HG03139 (cell line): ENCODE measurements around the gene IRF9.

Source experiments
- ATAC-seq: cut with Tn5 transposase; IDR thresholded peaks from one replicate; pipeline ENCODE4 v1.9.1; 2021; ENCODE audit not compliant: unreplicated experiment

Gene IRF9

GRCh38 chr14:24131549-24131966 lies 29.5 kb upstream of the IRF9 start:
- no peak for ATAC-seq

GRCh38 chr14:24132061-24132685 lies 28.9 kb upstream of the IRF9 start:
- no peak for ATAC-seq

- ATAC-seq: no peak
Observed at GRCh38 chr14:24132976-24133375, 28.1 kb upstream of the IRF9 start.

- no peak for ATAC-seq
Observed at GRCh38 chr14:24133735-24134134, 27.3 kb upstream of the IRF9 start.

GRCh38 chr14:24135584-24135833 lies 25.6 kb upstream of the IRF9 start:
- ATAC-seq: no peak

GRCh38 chr14:24135834-24136683 lies 25.0 kb upstream of the IRF9 start, which contains the start of gene PSME1:
PSME1 (plus strand) TSS chr14:24136194; CDS start chr14:24136263, 69 bp downstream.
- ATAC-seq: peak; percentile 78

- ATAC-seq: no peak
Observed at GRCh38 chr14:24136684-24137528, 24.2 kb upstream of the IRF9 start.

- no peak for ATAC-seq
Observed at GRCh38 chr14:24137529-24138395, 23.3 kb upstream of the IRF9 start.

- no peak for ATAC-seq
Observed at GRCh38 chr14:24138396-24139271, 22.4 kb upstream of the IRF9 start.

GRCh38 chr14:24139272-24139934 lies 21.7 kb upstream of the IRF9 start:
- no peak for ATAC-seq

- peak; percentile 75 for ATAC-seq
Observed at GRCh38 chr14:24141097-24141880, 19.8 kb upstream of the IRF9 start, which contains the start of gene EMC9. EMC9 (minus strand) TSS chr14:24141591; CDS start chr14:24141304, 287 bp downstream.

GRCh38 chr14:24143511-24143910 lies 17.6 kb upstream of the IRF9 start:
- no peak for ATAC-seq

GRCh38 chr14:24144451-24144850 lies 16.6 kb upstream of the IRF9 start:
- no peak for ATAC-seq

GRCh38 chr14:24145219-24145618 lies 15.8 kb upstream of the IRF9 start:
- ATAC-seq: no peak

GRCh38 chr14:24145690-24146452 lies 15.2 kb upstream of the IRF9 start:
- ATAC-seq: no peak

- peak; percentile 50 for ATAC-seq
Observed at GRCh38 chr14:24146453-24146977, 14.6 kb upstream of the IRF9 start, which contains the start of gene PSME2. PSME2 (minus strand) TSS chr14:24146610; CDS start chr14:24146581, 29 bp downstream.
